Cardiac muscle cell (in vitro differentiated cells and primary cell): ENCODE measurements around the gene GZF1. TPM values are rescaled to one million over a fixed set of nuclear protein-coding genes. Genes with fewer than 3 reads are reported as not detected.

Source experiments
- polyA plus RNA-seq: library from polyadenylated mRNA; unstranded; fragments of >200 nt; fragmentation: Nextera tagmentation; extraction: Ambion mirVana; gene quantifications from 2 replicates; pipeline ENCODE4 v1.2.1, GENCODE V29; 2016
- total RNA-seq: library from RNA; depleted of rRNA; stranded (reverse); fragments of >200 nt; gene quantifications from 2 replicates; pipeline ENCODE4 v1.2.3, GENCODE V29; 2016

GZF1 gene
- total and polyA plus RNA-seq, 2 experiments from 2014 or later = 7.4 to 19.0 TPM

Other genes starting within 250 kb of the GZF1 start
- 27.4 and 39.1 TPM in 2 replicates for gene NXT1, start 11.4 kb upstream of the GZF1 start, total RNA-seq
- gene NXT1, start 11.4 kb upstream of the GZF1 start, polyA plus RNA-seq = 29.1 and 34.2 TPM in 2 replicates
- 10.0 and 16.6 TPM in 2 replicates for gene NAPB, start 59.3 kb downstream of the GZF1 start, total RNA-seq
- gene NAPB, start 59.3 kb downstream of the GZF1 start, polyA plus RNA-seq = 12.9 and 27.2 TPM in 2 replicates
- gene CSTL1, start 77.5 kb downstream of the GZF1 start, total RNA-seq = not detected in 2 replicates
- gene CSTL1, start 77.5 kb downstream of the GZF1 start, polyA plus RNA-seq = not detected in 2 replicates
- not detected in 2 replicates for gene CST11, start 90.7 kb downstream of the GZF1 start, total RNA-seq
- gene CST11, start 90.7 kb downstream of the GZF1 start, polyA plus RNA-seq = not detected in 2 replicates
- gene CST8, start 128.9 kb downstream of the GZF1 start, total RNA-seq = not detected in 2 replicates
- not detected in 2 replicates for gene CST8, start 128.9 kb downstream of the GZF1 start, polyA plus RNA-seq
- gene CST9L, start 206.3 kb downstream of the GZF1 start, total RNA-seq = not detected in 2 replicates
- gene CST9L, start 206.3 kb downstream of the GZF1 start, polyA plus RNA-seq = not detected in 2 replicates
- not detected in 2 replicates for gene CST9, start 243.7 kb downstream of the GZF1 start, total RNA-seq
- not detected in 2 replicates for gene CST9, start 243.7 kb downstream of the GZF1 start, polyA plus RNA-seq